ENCODE results near the gene NPHS1.

DNA sequence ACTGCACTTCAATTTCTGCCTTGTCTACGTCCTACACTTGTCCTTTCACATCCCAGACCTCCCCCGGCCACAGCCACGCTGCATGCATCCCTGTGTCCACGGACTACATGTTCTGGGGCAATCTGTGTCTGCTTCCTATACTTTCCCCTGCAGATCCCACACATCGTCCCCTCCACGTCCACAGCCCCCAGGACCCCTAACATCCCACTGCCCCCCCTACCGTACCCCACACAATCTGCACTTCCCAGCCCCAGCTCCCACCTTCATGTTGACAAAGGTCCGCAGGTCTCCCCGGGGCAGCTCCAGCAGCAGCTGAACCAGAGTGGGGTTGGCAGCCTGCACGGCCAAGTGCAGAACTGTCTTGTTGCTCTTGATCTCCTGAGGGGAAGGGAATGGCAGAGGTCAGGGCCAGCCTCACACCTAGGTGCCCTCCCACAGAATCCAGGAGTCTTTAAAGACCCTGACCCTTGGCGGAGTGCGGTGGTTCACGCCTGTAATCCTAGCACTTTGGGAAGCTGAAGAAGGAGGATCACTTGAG lies 37.9 kb upstream of the NPHS1 start:
- TF ChIP-seq, protein P1, sequence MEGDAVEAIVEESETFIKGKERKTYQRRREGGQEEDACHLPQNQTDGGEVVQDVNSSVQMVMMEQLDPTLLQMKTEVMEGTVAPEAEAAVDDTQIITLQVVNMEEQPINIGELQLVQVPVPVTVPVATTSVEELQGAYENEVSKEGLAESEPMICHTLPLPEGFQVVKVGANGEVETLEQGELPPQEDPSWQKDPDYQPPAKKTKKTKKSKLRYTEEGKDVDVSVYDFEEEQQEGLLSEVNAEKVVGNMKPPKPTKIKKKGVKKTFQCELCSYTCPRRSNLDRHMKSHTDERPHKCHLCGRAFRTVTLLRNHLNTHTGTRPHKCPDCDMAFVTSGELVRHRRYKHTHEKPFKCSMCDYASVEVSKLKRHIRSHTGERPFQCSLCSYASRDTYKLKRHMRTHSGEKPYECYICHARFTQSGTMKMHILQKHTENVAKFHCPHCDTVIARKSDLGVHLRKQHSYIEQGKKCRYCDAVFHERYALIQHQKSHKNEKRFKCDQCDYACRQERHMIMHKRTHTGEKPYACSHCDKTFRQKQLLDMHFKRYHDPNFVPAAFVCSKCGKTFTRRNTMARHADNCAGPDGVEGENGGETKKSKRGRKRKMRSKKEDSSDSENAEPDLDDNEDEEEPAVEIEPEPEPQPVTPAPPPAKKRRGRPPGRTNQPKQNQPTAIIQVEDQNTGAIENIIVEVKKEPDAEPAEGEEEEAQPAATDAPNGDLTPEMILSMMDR (IDR thresholded peaks at IDR 0.05), result no peak
- TF ChIP-seq EP300 (IDR thresholded peaks at IDR 0.05), result no peak
